ENCODE results near the gene CPNE2. TPM values are rescaled to one million over a fixed set of nuclear protein-coding genes. Genes with fewer than 3 reads are reported as not detected.
A peak's percentile ranks its signal among the peaks of the same experiment; 100 is the strongest.

The CPNE2 gene
- total and polyA plus RNA-seq, 8 donors = 49.4 to 72.1 (median 67.5) TPM

DNA sequence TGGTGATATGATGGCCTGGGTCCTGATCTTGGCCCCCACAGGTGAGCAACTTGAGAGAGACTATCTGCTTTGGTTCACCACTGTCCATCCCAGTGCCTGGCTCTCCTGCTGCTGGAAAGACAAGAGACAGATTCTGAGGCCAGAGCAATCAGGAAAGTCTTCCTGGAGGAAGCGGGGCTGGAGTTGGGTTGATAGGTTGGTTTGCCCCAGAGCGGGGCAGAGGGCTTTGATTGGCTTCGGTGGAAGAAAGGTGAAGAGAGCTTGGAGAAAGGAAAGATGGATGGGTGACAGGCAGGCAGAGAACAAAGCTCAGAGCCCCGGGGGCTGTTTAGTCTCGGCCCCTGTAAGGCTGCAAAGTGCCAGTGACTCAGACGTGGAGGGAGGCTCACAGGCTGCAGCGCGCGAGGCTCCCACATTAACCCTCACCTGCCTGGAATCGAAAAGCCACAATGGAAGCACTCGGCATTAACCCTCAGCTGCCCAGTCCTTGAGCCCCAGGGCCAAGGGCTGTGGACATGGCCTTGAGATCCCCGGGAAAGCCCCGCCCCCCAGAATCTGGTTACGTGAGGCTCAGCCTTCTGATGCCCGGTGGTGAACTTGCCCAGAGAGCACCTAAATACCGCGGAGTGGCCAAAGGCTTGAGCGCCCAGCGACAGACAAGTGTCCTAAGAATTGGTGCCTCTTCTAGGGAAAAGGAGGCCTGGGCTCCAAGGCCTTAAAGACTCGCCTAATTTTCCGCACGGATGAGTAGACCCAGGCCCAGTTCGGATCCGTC, 996 bp upstream of the CPNE2 start:
- DNase-seq = peak in 3 of 4 donors; percentile 37 to 83 (median 72)
- intact Hi-C loops (cut with DNase I) = no loop called here
- ATAC-seq = peak; percentile 58
- Histone ChIP-seq H3K27ac (peak overlapping the region; percentile 85 to 92), H3K36me3 (no peaks in the 10 kb centered on the region), H3K4me3 (peak overlapping the region; percentile 56 to 82), H3K9me3 (no peaks in the 10 kb centered on the region), H3K27me3 (no peaks in the 10 kb centered on the region), H3K4me1 (peaks cover 4 to 41% of the 10 kb centered on the region in 2 donors)
- TF ChIP-seq, protein P1, sequence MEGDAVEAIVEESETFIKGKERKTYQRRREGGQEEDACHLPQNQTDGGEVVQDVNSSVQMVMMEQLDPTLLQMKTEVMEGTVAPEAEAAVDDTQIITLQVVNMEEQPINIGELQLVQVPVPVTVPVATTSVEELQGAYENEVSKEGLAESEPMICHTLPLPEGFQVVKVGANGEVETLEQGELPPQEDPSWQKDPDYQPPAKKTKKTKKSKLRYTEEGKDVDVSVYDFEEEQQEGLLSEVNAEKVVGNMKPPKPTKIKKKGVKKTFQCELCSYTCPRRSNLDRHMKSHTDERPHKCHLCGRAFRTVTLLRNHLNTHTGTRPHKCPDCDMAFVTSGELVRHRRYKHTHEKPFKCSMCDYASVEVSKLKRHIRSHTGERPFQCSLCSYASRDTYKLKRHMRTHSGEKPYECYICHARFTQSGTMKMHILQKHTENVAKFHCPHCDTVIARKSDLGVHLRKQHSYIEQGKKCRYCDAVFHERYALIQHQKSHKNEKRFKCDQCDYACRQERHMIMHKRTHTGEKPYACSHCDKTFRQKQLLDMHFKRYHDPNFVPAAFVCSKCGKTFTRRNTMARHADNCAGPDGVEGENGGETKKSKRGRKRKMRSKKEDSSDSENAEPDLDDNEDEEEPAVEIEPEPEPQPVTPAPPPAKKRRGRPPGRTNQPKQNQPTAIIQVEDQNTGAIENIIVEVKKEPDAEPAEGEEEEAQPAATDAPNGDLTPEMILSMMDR (IDR thresholded peaks at IDR 0.05) = no peak

DNA sequence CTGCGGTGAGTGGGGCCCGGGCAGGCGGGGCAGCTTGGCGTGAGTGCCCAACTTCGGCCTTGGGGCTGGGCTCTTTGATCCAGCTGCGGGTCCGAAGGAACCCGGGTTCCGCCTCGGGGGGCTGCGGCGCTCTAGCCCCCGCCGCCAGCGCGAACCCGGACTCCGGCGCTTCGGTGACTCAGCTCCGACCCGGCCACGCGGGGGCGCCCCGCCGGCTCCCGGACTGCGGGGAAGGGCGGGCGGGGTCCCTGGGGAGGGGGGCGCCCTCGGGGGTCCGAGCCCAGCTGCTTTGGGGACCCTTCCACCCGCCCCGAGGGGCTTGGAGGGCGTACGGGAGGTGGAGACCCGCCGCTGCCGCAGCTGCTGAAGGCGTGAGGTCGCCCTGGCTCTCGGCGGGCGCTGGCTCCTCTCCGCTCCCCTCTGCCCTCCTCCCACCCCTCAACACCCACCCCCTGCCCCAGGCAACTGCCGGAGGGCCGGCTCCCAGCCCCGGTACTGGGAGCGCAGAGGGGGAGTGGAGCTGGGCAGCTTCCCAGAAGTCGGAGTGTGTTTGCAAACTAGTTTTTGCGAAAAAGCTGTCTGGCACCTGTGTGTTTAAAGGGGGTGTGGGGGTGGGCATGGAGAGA, 516 bp downstream of the CPNE2 start:
- H3K36me3 ChIP-seq = no peaks in the 10 kb centered on the region
- intact Hi-C loops (cut with DNase I) = no loop called here
- DNase-seq (peak; percentile 28 to 93 (median 57)), ATAC-seq (peak; percentile 63)
- no peaks in the 10 kb centered on the region for H3K27me3 ChIP-seq
- TF ChIP-seq, protein P1 (IDR thresholded peaks at IDR 0.05) = peak; percentile 55 to 58
- peak overlapping the region; percentile 82 to 91 for H3K4me3 ChIP-seq
- H3K4me1 ChIP-seq = peaks cover 4 to 55% of the 10 kb centered on the region in 2 donors
- H3K9me3 ChIP-seq = no peaks in the 10 kb centered on the region
- peak overlapping the region; percentile 81 to 92 for H3K27ac ChIP-seq

DNA sequence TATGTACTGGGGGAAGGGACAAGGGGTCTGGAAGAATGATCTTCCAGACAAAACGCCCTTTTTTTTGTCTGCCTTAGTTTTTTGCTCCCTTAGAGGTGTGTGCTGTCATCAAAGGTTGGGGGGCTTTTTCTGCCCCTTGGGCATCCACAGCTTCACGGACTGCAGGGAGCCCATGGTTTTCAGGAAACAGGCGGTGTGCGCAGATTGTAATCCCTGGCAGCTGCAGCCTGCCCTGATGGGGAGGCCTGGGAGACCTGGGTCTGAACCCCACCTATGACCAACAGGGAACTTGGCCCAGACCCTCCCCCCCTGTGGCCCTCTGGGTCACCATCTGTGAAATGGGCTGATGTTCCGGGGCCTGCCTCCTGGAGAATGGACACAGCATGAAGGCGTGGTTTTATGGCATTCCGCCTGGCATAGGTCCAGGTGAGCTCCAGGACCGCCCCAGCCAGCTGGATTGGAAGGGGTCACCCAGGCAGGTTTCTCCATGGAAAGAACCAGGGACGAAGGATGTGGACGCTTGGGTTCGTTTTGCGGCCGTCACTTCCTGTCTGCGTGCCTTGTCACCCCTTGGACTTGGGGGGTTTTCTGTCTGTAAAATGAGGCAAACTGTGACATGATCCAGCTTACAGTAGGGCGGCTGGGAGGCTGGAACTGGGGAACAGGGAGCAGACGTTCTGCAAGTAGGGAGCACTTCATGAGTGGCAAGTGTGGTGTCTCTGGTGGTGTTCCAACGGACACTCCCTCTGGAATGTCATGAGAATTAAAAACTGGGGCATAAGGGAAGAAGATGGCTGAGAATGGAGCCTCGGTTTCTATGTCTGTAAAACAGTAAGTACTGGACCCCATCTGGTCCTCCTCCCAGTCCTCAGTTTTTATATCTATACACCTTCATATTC, 1.5 kb downstream of the CPNE2 start:
- ATAC-seq (no peak), DNase-seq (peak in 1 of 4 donors; percentile 24)
- Histone ChIP-seq H3K4me3 (peak overlapping the region; percentile 82 to 91), H3K9me3 (no peaks in the 10 kb centered on the region), H3K27me3 (no peaks in the 10 kb centered on the region), H3K27ac (peak overlapping the region in 1 of 2 donors; percentile 92), H3K36me3 (no peaks in the 10 kb centered on the region), H3K4me1 (peaks cover 4 to 62% of the 10 kb centered on the region in 2 donors)
- intact Hi-C loops (cut with DNase I) = no loop called here
- TF ChIP-seq, protein P1 (IDR thresholded peaks at IDR 0.05) = no peak

DNA sequence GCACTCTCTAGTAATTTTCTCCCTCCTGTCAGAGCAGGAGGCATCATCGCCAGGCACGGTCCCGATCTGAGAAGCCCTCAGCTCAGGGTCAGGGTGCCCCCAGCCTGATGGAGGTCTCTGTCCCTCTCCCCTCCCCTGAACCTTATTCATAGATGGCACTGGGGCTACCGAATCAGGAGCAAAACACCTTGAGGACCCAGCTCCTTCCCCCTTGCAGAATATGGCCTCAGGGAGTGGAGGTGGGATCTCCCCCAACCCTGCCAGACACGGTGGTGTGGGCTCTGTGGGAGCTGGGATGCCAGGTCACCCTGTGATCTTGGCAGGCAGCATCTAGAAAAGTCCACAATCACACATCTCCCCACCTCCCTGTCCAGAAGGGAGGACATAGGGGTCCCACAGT, 2.5 kb downstream of the CPNE2 start:
- TF ChIP-seq, protein P1 (IDR thresholded peaks at IDR 0.05) = no peak
- ATAC-seq (no peak), DNase-seq (no peak)
- H3K36me3 ChIP-seq = no peaks in the 10 kb centered on the region
- H3K9me3 ChIP-seq = no peaks in the 10 kb centered on the region
- no peak overlapping the region for H3K4me3 ChIP-seq
- no peaks in the 10 kb centered on the region for H3K27me3 ChIP-seq
- no peak overlapping the region for H3K27ac ChIP-seq
- peaks cover 4 to 70% of the 10 kb centered on the region in 2 donors for H3K4me1 ChIP-seq
- intact Hi-C loops (cut with DNase I) = no loop called here

Measured in left lung (tissue), 10 donors.